Chondrocyte (in vitro differentiated cells): Measurements from ENCODE around the gene PCDHGB4. TPM values are rescaled to one million over a fixed set of nuclear protein-coding genes. Genes with fewer than 3 reads are reported as not detected.
"Not testable (repeated sequence)": the region's sequence is repeated elsewhere in the genome, so short reads cannot be mapped to it uniquely, and the experiment has no call there.

Source experiments
- DNase-seq: peaks from one replicate; pipeline ENCODE4 v3.0.0; 2021; ENCODE audit warnings: mixed read lengths, low spot score
- H3K27ac Mint-ChIP-seq: one replicate; pipeline ENCODE4 v1.8.0; 2021; ENCODE audit warnings: mild to moderate bottlenecking, moderate library complexity, mixed read lengths; ENCODE audit not compliant: unreplicated experiment
- H3K27me3 Mint-ChIP-seq: 2 replicates; pipeline ENCODE4 v1.8.0; 2021; ENCODE audit warnings: low read depth, mixed read lengths
- H3K36me3 Mint-ChIP-seq: 2 replicates; pipeline ENCODE4 v1.8.0; 2021; ENCODE audit warnings: low read depth, mixed read lengths
- H3K4me1 Mint-ChIP-seq: 2 replicates; pipeline ENCODE4 v1.8.0; 2021; ENCODE audit warnings: low read depth, mild to moderate bottlenecking, mixed read lengths
- H3K4me3 Mint-ChIP-seq: one replicate; pipeline ENCODE4 v1.8.0; 2021; ENCODE audit warnings: mild to moderate bottlenecking, moderate library complexity, mixed read lengths; ENCODE audit not compliant: unreplicated experiment
- H3K9me3 Mint-ChIP-seq: 2 replicates; pipeline ENCODE4 v1.8.0; 2021; ENCODE audit warnings: low read depth, mixed read lengths
- total RNA-seq: library from RNA; stranded (reverse); gene quantifications from 3 replicates; pipeline ENCODE4 v1.2.1, GENCODE V29; 2021
- TF ChIP-seq, protein P1 (sequence below): fragments of 200-600 bp; sonication (generic); IDR thresholded peaks from 2 replicates; pipeline ENCODE4 v1.5.0; 2021; ENCODE audit warnings: antibody characterized with exemption, mild to moderate bottlenecking, moderate library complexity

Gene PCDHGB4
- total RNA-seq, 1 donor from 2014 or later: 14.2 TPM

DNA sequence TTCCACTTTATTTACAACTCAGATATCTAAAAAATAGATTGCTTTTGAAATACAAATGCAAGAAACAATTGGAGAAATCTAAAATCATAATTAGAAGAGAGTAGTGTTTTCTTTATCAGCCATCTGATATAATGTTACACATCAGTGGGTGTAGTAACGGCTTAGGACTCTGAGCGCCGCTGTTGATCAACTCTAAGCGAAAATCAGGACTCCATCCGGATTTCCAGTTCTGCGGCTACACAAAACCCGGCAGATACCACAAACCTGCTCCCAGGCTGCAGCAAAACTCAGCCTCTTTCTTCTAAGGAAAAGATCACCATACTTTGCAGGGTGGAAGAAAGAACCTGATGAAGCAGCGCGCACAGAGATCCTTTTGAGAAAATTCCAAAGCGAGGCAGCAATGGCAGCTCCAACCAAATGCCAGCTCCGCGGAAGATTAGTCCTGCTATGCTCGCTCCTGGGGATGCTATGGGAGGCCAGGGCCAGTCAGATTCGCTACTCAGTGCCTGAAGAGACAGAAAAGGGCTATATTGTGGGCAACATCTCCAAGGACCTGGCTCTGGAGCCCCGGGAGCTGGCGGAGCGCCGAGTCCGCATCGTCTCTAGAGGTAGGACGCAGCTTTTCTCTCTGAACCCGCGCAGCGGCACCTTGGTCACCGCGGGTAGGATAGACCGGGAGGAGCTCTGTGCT lies 15.2 kb downstream of the PCDHGB4 start, which contains the start of gene PCDHGA9:
Gene PCDHGA9 (plus strand): TSS at position 226 of the 691 bp plus-strand sequence. CDS start 175 bp downstream, at position 401.
- H3K4me1 Mint-ChIP-seq: peaks cover 4% of the 10 kb centered on the region
- DNase-seq: no peak
- peaks cover 22% of the 10 kb centered on the region for H3K9me3 Mint-ChIP-seq
- no peak within 1 kb of the TSS for H3K4me3 Mint-ChIP-seq
- no peaks in the 10 kb centered on the region for H3K27me3 Mint-ChIP-seq
- no peak within 1 kb of the TSS for H3K27ac Mint-ChIP-seq
- peaks cover 13% of the 10 kb centered on the region for H3K36me3 Mint-ChIP-seq
- TF ChIP-seq, protein P1, sequence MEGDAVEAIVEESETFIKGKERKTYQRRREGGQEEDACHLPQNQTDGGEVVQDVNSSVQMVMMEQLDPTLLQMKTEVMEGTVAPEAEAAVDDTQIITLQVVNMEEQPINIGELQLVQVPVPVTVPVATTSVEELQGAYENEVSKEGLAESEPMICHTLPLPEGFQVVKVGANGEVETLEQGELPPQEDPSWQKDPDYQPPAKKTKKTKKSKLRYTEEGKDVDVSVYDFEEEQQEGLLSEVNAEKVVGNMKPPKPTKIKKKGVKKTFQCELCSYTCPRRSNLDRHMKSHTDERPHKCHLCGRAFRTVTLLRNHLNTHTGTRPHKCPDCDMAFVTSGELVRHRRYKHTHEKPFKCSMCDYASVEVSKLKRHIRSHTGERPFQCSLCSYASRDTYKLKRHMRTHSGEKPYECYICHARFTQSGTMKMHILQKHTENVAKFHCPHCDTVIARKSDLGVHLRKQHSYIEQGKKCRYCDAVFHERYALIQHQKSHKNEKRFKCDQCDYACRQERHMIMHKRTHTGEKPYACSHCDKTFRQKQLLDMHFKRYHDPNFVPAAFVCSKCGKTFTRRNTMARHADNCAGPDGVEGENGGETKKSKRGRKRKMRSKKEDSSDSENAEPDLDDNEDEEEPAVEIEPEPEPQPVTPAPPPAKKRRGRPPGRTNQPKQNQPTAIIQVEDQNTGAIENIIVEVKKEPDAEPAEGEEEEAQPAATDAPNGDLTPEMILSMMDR: peak; percentile 46

GRCh38 chr5:141403387-141403786 lies 15.9 kb downstream of the PCDHGB4 start:
- DNase-seq: no peak
- H3K36me3 Mint-ChIP-seq: peaks cover 18% of the 10 kb centered on the region
- TF ChIP-seq, protein P1: no peak
- peaks cover 25% of the 10 kb centered on the region for H3K9me3 Mint-ChIP-seq
- H3K27ac Mint-ChIP-seq: no peak overlapping the region
- H3K27me3 Mint-ChIP-seq: no peaks in the 10 kb centered on the region
- H3K4me1 Mint-ChIP-seq: peaks cover 9% of the 10 kb centered on the region
- H3K4me3 Mint-ChIP-seq: no peak overlapping the region

GRCh38 chr5:141407790-141408505 lies 20.4 kb downstream of the PCDHGB4 start, which contains the start of gene PCDHGB6:
TSS of gene PCDHGB6 (plus strand) at chr5:141408021. CDS start at chr5:141408203, 182 bp downstream.
- peaks cover 32% of the 10 kb centered on the region for H3K4me1 Mint-ChIP-seq
- not testable (repeated sequence) for H3K27me3 Mint-ChIP-seq, DNase-seq
- peaks cover 27% of the 10 kb centered on the region for H3K9me3 Mint-ChIP-seq
- H3K36me3 Mint-ChIP-seq: peaks cover 34% of the 10 kb centered on the region
- peak within 1 kb of the TSS; percentile 93 for H3K4me3 Mint-ChIP-seq
- H3K27ac Mint-ChIP-seq: peak within 1 kb of the TSS; percentile 98
- TF ChIP-seq, protein P1: peak; percentile 89

- Mint-ChIP-seq H3K36me3 (peaks cover 44% of the 10 kb centered on the region), H3K4me3 (peak overlapping the region; percentile 93)
- TF ChIP-seq, protein P1: no peak
Observed at GRCh38 chr5:141409598-141410306, 22.3 kb downstream of the PCDHGB4 start.

GRCh38 chr5:141411575-141411974 lies 24.1 kb downstream of the PCDHGB4 start:
- peaks cover 44% of the 10 kb centered on the region for H3K9me3 Mint-ChIP-seq
- TF ChIP-seq, protein P1: no peak
- DNase-seq: no peak
- H3K27me3 Mint-ChIP-seq: no peaks in the 10 kb centered on the region
- H3K4me3 Mint-ChIP-seq: peak overlapping the region; percentile 50
- H3K4me1 Mint-ChIP-seq: peaks cover 41% of the 10 kb centered on the region
- peaks cover 53% of the 10 kb centered on the region for H3K36me3 Mint-ChIP-seq
- H3K27ac Mint-ChIP-seq: peak overlapping the region; percentile 70

More at GRCh38 chr5:141409598-141410306, 22.3 kb downstream of the PCDHGB4 start:
- Mint-ChIP-seq H3K4me1 (peaks cover 41% of the 10 kb centered on the region), H3K9me3 (peaks cover 36% of the 10 kb centered on the region), H3K27ac (no peak overlapping the region), H3K27me3 (no peaks in the 10 kb centered on the region)
- DNase-seq: no peak
